DOHH2 (cell line): ENCODE results near the gene SHROOM3.

ENCODE experiments used
- CTCF ChIP-seq: fragments of 200-600 bp; sonication (generic); IDR thresholded peaks from one replicate; pipeline ENCODE4 v1.5.1; 2014; ENCODE audit warnings: antibody characterized with exemption, mild to moderate bottlenecking, low read depth, low read length; ENCODE audit not compliant: poor library complexity, severe bottlenecking
- EZH2phosphoT487 ChIP-seq: fragments of 200-600 bp; sonication (generic); IDR thresholded peaks from 2 replicates; pipeline ENCODE4 v1.6.1; 2017; ENCODE audit warnings: borderline replicate concordance, mild to moderate bottlenecking, antibody characterized with exemption, low read length, moderate library complexity, mixed read lengths

GRCh38 chr4:76546327-76546726, 111.3 kb downstream of the SHROOM3 start:
- no peak for TF ChIP-seq CTCF
- no peak for TF ChIP-seq EZH2phosphoT487
